CD14-positive monocyte (primary cell): ENCODE results near the gene NUPR1. TPM values are rescaled to one million over a fixed set of nuclear protein-coding genes. Genes with fewer than 3 reads are reported as not detected.

ENCODE experiments used
- DNase-seq, 3 donors: peaks; one replicate each; pipeline ENCODE4 v3.0.0-alpha.2; 2011 to 2022
- H2AFZ ChIP-seq: 2 replicates; pipeline ENCODE4 v1.6.0; 2012; ENCODE audit warnings: mild to moderate bottlenecking, low read depth, low read length, inconsistent platforms; ENCODE audit not compliant: insufficient read depth, poor library complexity, severe bottlenecking
- H3K27ac ChIP-seq, 2 donors: 1 replicate in 1 of 2; 2 replicates in 1 of 2; pipeline ENCODE4 v1.5.1; 2012 to 2013; ENCODE audit warnings: low read length in 2 of 2, control low read depth in 1 of 2, inconsistent platforms in 1 of 2, low read depth in 1 of 2, mild to moderate bottlenecking in 1 of 2
- H3K27me3 ChIP-seq, 2 donors: one replicate each; pipeline versions ENCODE4 v1.6.0 to v1.6.1; 2011 to 2013; ENCODE audit warnings: low read length in 2 of 2; ENCODE audit not compliant: control insufficient read depth in 2 of 2, insufficient read depth in 2 of 2
- H3K36me3 ChIP-seq, 2 donors: replicated peaks in 1 of 2; 1 replicate in 1 of 2; 2 replicates in 1 of 2; pipeline versions ENCODE4 v1.5.1 to v1.6.1; 2012 to 2013; ENCODE audit warnings: low read length in 2 of 2, control low read depth in 1 of 2, inconsistent platforms in 1 of 2, mild to moderate bottlenecking in 1 of 2; ENCODE audit not compliant: insufficient read depth in 2 of 2, control insufficient read depth in 1 of 2
- H3K4me1 ChIP-seq, 2 donors: 1 replicate in 1 of 2; 2 replicates in 1 of 2; pipeline versions ENCODE4 v1.5.1 to v1.6.1; 2012 to 2013; ENCODE audit warnings: low read length in 2 of 2, control low read depth in 1 of 2, inconsistent platforms in 1 of 2, mild to moderate bottlenecking in 1 of 2, moderate library complexity in 1 of 2; ENCODE audit not compliant: insufficient read depth in 2 of 2, control insufficient read depth in 1 of 2
- H3K4me2 ChIP-seq: replicated peaks from 2 replicates; pipeline ENCODE3; 2012; ENCODE audit warnings: low read length, moderate library complexity, mild to moderate bottlenecking; ENCODE audit not compliant: poor library complexity, severe bottlenecking; ENCODE audit errors: extremely low read depth
- H3K4me3 ChIP-seq, 3 experiments: fragments of 200-600 bp in 1 of 3; sonication (generic) in 1 of 3; replicated peaks in 1 of 3; 1 replicate in 2 of 3; 2 replicates in 1 of 3; pipeline ENCODE4 v1.5.1; 2011 to 2013; ENCODE audit warnings: low read length in 3 of 3, mild to moderate bottlenecking in 3 of 3, control low read depth in 2 of 3, low read depth in 2 of 3, inconsistent platforms in 1 of 3, moderate library complexity in 1 of 3
- H3K79me2 ChIP-seq: 2 replicates; pipeline ENCODE4 v1.6.0; 2012; ENCODE audit warnings: mild to moderate bottlenecking, control low read depth, inconsistent platforms, low read length, moderate library complexity; ENCODE audit not compliant: insufficient read depth
- H3K9ac ChIP-seq: 2 replicates; pipeline ENCODE4 v1.6.0; 2017; ENCODE audit warnings: low read length, mild to moderate bottlenecking; ENCODE audit not compliant: insufficient read depth, poor library complexity, severe bottlenecking
- H3K9me3 ChIP-seq, 2 donors: replicated peaks in 1 of 2; 1 replicate in 1 of 2; 2 replicates in 1 of 2; pipeline versions ENCODE4 v1.5.1 to v1.6.1; 2012 to 2013; ENCODE audit warnings: low read length in 2 of 2, control low read depth in 1 of 2; ENCODE audit not compliant: control insufficient read depth in 1 of 2, insufficient read depth in 1 of 2
- H4K20me1 ChIP-seq: 2 replicates; pipeline ENCODE4 v1.6.0; 2012; ENCODE audit warnings: mild to moderate bottlenecking, low read length, control low read depth, moderate library complexity; ENCODE audit not compliant: insufficient read depth
- H3K27ac Mint-ChIP-seq, 7 donors: one replicate each; pipeline ENCODE4 v1.8.0; 2020; ENCODE audit warnings: mild to moderate bottlenecking in 7 of 7, mixed read lengths in 7 of 7, moderate library complexity in 6 of 7, inconsistent platforms in 2 of 7
- H3K27me3 Mint-ChIP-seq, 3 donors: one replicate each; pipeline ENCODE4 v1.8.0; 2021 to 2022; ENCODE audit warnings: low read depth in 3 of 3, mild to moderate bottlenecking in 3 of 3, mixed read lengths in 3 of 3, moderate library complexity in 3 of 3, inconsistent platforms in 1 of 3
- H3K36me3 Mint-ChIP-seq, 2 donors: one replicate each; pipeline ENCODE4 v1.8.0; 2020; ENCODE audit warnings: mixed read lengths in 2 of 2, inconsistent platforms in 1 of 2, mild to moderate bottlenecking in 1 of 2
- H3K4me1 Mint-ChIP-seq: one replicate; pipeline ENCODE4 v1.8.0; 2020; ENCODE audit warnings: mild to moderate bottlenecking, mixed read lengths
- H3K4me3 Mint-ChIP-seq, 2 donors: one replicate each; pipeline ENCODE4 v1.8.0; 2020; ENCODE audit warnings: mild to moderate bottlenecking in 2 of 2, mixed read lengths in 2 of 2, moderate library complexity in 1 of 2
- H3K9me3 Mint-ChIP-seq, 7 donors: one replicate each; pipeline ENCODE4 v1.8.0; 2020 to 2022; ENCODE audit warnings: mixed read lengths in 7 of 7, mild to moderate bottlenecking in 6 of 7, moderate library complexity in 6 of 7, inconsistent platforms in 2 of 7
- CTCF ChIP-seq: fragments of 200-600 bp; IDR thresholded peaks from one replicate; pipeline ENCODE4 v1.8.0; 2022; ENCODE audit warnings: antibody characterized with exemption, mild to moderate bottlenecking
- WGBS: methylation state at CpG from one replicate; pipeline ENCODE4 v1.1.5; 2013; ENCODE audit warnings: missing lambda C conversion rate; ENCODE audit not compliant: insufficient coverage; 5-methylcytosine and 5-hydroxymethylcytosine counted together
- intact Hi-C, 2 donors: fragments of 100-400 bp; cut with micrococcal nuclease; formaldehyde crosslinking; loops; one replicate each; pipeline versions ENCODE4 v1.15.0 to v1.15.1; 2023
- polyA plus RNA-seq, 3 donors: library from polyadenylated mRNA; depleted of rRNA in 1 of 3; unstranded in 2 of 3; stranded (reverse) in 1 of 3; fragments of 300-500 nt in 2 of 3; fragments of >200 nt in 1 of 3; fragmentation: Illumina TruSeq in 2 of 3; gene quantifications; 1 replicate in 2 of 3; 2 replicates in 1 of 3; pipeline ENCODE4 v1.2.3, GENCODE V29; 2012 to 2021

The NUPR1 gene
- polyA plus RNA-seq, 3 donors = 0.01 to 1.9 TPM; not detected in 1

DNA sequence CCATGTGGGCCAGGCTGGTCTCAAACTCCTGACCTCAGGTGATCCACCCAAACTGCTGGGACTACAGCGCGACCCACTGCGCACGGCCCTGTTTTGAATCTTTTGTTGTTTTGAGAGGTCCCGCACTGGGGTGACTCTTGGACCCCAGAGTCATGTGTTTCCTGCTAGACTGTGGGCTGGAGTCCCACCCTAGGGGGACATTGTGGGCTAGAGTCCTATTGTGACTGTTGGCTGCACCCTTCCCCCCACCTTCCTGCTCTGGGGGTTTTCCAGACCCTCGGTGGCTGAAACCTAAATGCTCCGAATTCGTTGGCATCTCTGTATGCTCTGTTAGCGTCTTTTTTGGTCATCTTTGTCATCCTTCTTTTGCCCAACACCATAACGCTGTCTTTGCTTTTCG lies 16.0 kb downstream of the NUPR1 start:
- Mint-ChIP-seq H3K36me3 (no peaks in the 10 kb centered on the region), H3K4me1 (peaks cover 23% of the 10 kb centered on the region), H3K27me3 (peaks cover 0 to 8% (median 0%) of the 10 kb centered on the region in 3 donors), H3K4me3 (no peak overlapping the region), H3K27ac (no peak overlapping the region), H3K9me3 (peaks cover 0 to 3% (median 0%) of the 10 kb centered on the region in 7 donors)
- H3K4me2 ChIP-seq = no peak overlapping the region
- H3K9me3 ChIP-seq = no peaks in the 10 kb centered on the region
- H3K27ac ChIP-seq = no peak overlapping the region
- intact Hi-C loops = no loop called here
- peaks cover 14% of the 10 kb centered on the region in 2 donors for H3K4me1 ChIP-seq
- H3K9ac ChIP-seq = no peak overlapping the region
- no peaks in the 10 kb centered on the region for H4K20me1 ChIP-seq
- H3K27me3 ChIP-seq = no peaks in the 10 kb centered on the region
- H3K36me3 ChIP-seq = no peaks in the 10 kb centered on the region
- no peak for TF ChIP-seq CTCF
- DNase-seq = no peak
- H3K79me2 ChIP-seq = no peaks in the 10 kb centered on the region
- no peak overlapping the region for H3K4me3 ChIP-seq
- WGBS = 77% methylated on average over 6 of the region's 11 CpGs
- H2AFZ ChIP-seq = no peak overlapping the region

DNA sequence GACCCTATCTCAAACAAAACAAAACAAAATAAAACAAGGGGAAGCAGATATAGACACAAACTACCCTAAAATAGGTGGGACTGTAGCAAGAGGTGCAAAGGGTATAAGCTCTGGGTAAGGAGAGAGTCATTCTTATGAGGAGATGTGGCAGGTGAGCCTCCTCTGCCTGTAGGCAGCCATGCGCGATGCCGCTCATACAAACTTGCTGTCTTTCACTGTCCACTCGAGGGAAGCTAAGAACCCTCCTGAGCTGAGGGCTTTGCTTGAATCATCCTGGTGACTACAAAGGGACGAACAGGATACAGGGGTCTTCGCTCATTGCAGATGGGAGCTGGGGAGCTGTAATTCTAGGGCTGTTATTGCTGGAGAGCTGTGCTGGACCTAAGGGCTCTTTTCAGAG lies 17.3 kb downstream of the NUPR1 start:
- Histone ChIP-seq H3K4me1 (peaks cover 14% of the 10 kb centered on the region in 2 donors), H3K4me2 (no peak overlapping the region), H2AFZ (no peak overlapping the region), H3K79me2 (no peaks in the 10 kb centered on the region), H3K9me3 (no peaks in the 10 kb centered on the region), H3K27ac (no peak overlapping the region), H3K36me3 (no peaks in the 10 kb centered on the region), H4K20me1 (no peaks in the 10 kb centered on the region), H3K9ac (no peak overlapping the region), H3K4me3 (no peak overlapping the region), H3K27me3 (no peaks in the 10 kb centered on the region)
- TF ChIP-seq CTCF = no peak
- intact Hi-C loops = no loop called here
- Mint-ChIP-seq H3K9me3 (peaks cover 0 to 3% (median 0%) of the 10 kb centered on the region in 7 donors), H3K27ac (no peak overlapping the region), H3K36me3 (no peaks in the 10 kb centered on the region), H3K4me3 (no peak overlapping the region), H3K4me1 (peaks cover 23% of the 10 kb centered on the region), H3K27me3 (peaks cover 0 to 8% (median 0%) of the 10 kb centered on the region in 3 donors)
- DNase-seq = no peak
- 94% methylated on average over 6 of the region's 6 CpGs for WGBS
